GM08714 (cell line): ENCODE results near the gene GAL3ST1.
"Not testable (repeated sequence)": the region's sequence is repeated elsewhere in the genome, so short reads cannot be mapped to it uniquely, and the experiment has no call there.

Experiments used
- H3K4me3 ChIP-seq: fragments of 200-500 bp; sonication (Bioruptor generic); 2 replicates; pipeline ENCODE4 v1.5.1; 2014; ENCODE audit warnings: mild to moderate bottlenecking, low read length, inconsistent platforms
- ZNF274 ChIP-seq: IDR thresholded peaks from 2 replicates; pipeline ENCODE4 v1.6.1; 2012; ENCODE audit warnings: mild to moderate bottlenecking, low read depth, low read length

The GAL3ST1 gene

DNA sequence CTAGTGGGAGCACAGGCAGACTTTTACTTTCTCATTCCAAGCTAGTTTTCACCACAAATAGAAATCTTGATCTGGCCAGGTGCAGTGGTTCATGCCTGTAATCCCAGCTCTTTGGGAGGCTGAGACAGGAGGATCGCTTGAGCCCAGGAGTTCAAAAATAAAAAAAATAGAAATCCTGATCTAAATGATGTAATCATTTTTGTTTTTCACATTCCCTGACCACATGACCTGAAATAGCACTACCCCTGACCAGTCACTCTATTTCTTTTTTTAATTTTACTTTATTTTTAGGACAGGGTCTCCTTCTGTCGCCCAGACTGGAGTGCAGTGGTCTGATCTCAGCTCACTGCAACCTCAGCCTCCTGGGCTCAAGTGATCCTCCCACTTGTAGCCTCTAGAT is 30.3 kb upstream of the GAL3ST1 start:
- TF ChIP-seq ZNF274: no peak

GRCh38 chr22:30603801-30604200 is 29.3 kb upstream of the GAL3ST1 start:
- no peak overlapping the region for H3K4me3 ChIP-seq
- no peak for TF ChIP-seq ZNF274

More for the DNA sequence above, 30.3 kb upstream of the GAL3ST1 start:
- H3K4me3 ChIP-seq: no peak overlapping the region

GRCh38 chr22:30602049-30602448 is 27.6 kb upstream of the GAL3ST1 start:
- TF ChIP-seq ZNF274: no peak
- H3K4me3 ChIP-seq: no peak overlapping the region

- no peak for TF ChIP-seq ZNF274
- no peak overlapping the region for H3K4me3 ChIP-seq
Observed at GRCh38 chr22:30601464-30601863, 27.0 kb upstream of the GAL3ST1 start.

DNA sequence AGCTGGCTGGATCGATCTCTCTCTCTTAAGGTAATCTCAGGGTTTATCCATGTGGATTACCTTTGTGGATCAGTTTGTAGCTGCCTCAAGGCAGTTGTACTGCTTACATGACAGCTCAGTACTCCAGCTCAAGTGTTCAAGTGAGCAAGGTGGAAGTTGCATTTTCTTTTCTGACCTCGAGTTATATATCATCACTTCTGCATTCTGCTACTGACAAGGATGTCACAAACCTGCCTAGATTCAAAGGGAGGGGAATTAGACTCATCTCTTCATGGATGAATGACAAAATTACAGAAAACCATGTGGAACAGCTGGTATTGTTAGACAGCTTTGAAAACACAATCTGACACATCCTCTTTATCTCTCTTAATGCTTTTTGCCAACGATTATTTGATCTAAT is 26.5 kb upstream of the GAL3ST1 start:
- no peak for TF ChIP-seq ZNF274
- no peak overlapping the region for H3K4me3 ChIP-seq

- TF ChIP-seq ZNF274: no peak
- H3K4me3 ChIP-seq: no peak overlapping the region
Observed at GRCh38 chr22:30598986-30599385, 24.5 kb upstream of the GAL3ST1 start.

DNA sequence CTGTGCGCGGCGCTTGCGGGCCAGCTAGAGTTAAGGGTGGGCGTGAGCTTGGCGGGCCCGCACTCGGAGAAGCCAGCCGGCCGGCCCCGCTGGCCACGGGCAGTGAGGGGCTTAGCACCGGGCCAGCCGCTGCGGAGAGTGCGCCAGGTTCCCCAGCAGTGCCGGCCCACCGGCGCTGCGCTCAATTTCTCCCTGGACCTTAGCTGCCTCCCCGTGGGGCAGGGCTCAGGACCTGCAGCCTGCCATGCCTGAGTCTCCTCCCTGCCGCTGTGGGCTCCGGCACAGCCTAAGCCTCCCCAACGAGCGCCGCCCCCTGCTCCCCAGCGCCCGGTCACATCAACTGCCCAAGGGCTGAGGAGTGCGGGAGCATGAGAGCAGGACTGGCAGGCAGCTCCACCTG is 22.4 kb upstream of the GAL3ST1 start:
- no peak overlapping the region for H3K4me3 ChIP-seq
- no peak for TF ChIP-seq ZNF274

DNA sequence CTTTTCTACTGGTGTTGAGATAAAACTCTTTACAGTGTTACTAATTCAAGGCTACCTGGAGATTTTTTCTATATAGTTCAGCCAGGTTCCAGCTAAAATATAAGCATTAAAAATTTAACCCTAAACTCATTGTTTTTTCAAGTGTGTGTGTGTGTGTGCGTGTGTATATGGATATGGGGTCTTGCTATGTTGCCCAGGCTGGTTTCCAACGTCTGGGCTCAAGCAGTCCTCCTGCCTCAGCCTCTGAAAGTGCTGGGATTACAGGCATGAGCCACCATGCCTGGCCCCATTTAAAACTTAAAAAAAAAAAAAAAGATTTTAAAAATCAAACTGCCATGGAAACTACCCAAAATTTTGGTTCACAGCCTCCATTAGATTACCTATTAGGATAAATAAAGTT is 21.7 kb upstream of the GAL3ST1 start:
- H3K4me3 ChIP-seq: no peak overlapping the region
- TF ChIP-seq ZNF274: no peak

DNA sequence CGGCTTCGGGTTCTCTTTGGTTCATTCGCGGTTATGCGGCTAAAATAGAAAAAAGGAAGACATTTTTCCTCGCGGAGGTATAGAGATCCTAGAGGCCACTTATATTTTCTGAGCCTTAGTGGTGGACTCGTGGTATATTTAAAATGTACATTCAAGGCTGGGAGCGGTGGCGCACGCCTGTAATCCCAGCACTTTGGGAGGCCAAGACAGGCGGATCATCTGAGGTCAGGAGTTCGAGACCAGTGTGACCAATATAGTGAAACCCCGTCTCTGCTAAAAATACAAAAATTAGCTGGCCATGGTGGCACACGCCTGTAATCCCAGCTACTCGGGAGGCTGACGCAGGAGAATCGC is 17.9 kb upstream of the GAL3ST1 start:
- not testable (repeated sequence) for H3K4me3 ChIP-seq

GRCh38 chr22:30591588-30592359 is 17.3 kb upstream of the GAL3ST1 start, which contains the start of gene PES1:
Gene PES1 (minus strand): TSS chr22:30591910. CDS start chr22:30591833, 77 bp downstream.
- peak within 1 kb of the TSS; percentile 96 for H3K4me3 ChIP-seq
- TF ChIP-seq ZNF274: no peak

GRCh38 chr22:30591191-30591587 is 16.7 kb upstream of the GAL3ST1 start:
- H3K4me3 ChIP-seq: peak overlapping the region; percentile 96
- no peak for TF ChIP-seq ZNF274

GRCh38 chr22:30586414-30586813 is 11.9 kb upstream of the GAL3ST1 start:
- H3K4me3 ChIP-seq: no peak overlapping the region
- TF ChIP-seq ZNF274: no peak

DNA sequence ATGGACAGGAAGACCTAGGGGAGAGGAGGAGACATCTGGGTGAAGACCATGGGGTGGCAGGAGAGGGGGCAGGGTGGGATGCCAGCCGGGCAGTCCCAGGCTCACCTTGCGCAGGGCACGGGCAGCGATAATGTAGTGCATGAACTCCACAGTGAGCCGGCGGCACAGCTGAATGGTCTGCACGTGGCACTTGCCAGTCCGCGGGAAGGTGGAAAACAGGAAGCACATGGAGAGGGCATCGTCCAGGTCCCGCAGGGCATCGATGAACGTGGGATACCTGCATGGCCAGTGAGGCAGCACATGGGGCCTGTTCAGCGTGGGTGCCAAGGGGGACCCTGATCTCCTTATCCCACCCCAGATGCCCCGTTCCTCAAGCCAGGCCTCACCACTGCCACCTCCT is 10.0 kb upstream of the GAL3ST1 start:
- no peak for TF ChIP-seq ZNF274
- no peak overlapping the region for H3K4me3 ChIP-seq

- H3K4me3 ChIP-seq: no peak overlapping the region
- TF ChIP-seq ZNF274: no peak
Observed at GRCh38 chr22:30582788-30583545, 8.5 kb upstream of the GAL3ST1 start.

GRCh38 chr22:30582051-30582450 is 7.6 kb upstream of the GAL3ST1 start:
- no peak for TF ChIP-seq ZNF274
- H3K4me3 ChIP-seq: no peak overlapping the region
